A549 treated with RU486 at 1 μM for 4 hours (cell line): ENCODE data around the gene OR51G2. TPM values are rescaled to one million over a fixed set of nuclear protein-coding genes. Genes with fewer than 3 reads are reported as not detected.

Source experiments
- total RNA-seq: library from RNA; stranded (reverse); fragments of 200-300 nt; extraction: Qiagen RNA extraction; gene quantifications from 5 replicates; pipeline ENCODE4 v1.2.3, GENCODE V29; 2022; ENCODE audit warnings: low read depth

Gene OR51G2, protein sequence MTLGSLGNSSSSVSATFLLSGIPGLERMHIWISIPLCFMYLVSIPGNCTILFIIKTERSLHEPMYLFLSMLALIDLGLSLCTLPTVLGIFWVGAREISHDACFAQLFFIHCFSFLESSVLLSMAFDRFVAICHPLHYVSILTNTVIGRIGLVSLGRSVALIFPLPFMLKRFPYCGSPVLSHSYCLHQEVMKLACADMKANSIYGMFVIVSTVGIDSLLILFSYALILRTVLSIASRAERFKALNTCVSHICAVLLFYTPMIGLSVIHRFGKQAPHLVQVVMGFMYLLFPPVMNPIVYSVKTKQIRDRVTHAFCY
- total RNA-seq: not detected in 5 replicates

DNA sequence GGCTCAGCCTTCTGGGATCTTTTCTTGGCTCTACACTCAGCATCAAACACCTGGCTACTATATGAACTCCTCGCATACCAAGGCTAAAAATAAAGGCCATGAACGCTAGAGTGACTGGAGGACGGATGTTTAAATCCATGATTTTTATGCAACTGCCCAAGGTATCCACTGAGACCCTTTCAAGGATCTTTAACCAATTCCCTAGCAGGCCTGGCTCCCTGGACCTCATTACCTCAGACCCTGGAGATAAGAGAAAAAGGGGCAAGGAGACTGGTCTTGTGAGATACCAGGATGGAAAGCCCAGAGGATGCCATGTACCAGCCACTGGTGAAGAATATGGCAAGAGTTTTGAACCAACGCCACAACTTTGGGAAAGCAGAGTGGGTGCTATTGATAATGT is at the start of gene OR51G2:
TSS of gene OR51G2 (minus strand) at position 101 of the 400 bp plus-strand sequence. CDS start 3,687 bp downstream, outside the sequence.

DNA sequence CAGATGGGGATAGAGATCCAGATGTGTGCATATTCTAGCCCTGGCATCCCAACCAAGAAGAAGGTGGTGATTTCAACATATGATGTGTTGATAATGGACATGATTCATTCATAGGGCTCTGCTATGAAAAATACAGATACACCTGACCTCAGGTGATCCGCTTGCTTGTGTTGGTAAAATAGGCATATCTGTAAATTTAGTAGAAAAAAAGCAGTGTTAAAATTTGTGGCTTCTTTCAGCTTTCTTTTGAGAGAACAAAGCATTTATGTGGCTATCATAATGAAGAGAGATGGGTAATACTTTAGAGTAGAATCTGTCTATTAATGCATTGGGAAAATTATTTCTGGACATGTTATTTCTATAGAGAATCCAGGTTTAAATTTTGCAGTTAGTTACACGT is 36.5 kb upstream of the OR51G2 start, which contains the start of gene OR51A2:
TSS of gene OR51A2 (minus strand) at position 101 of the 400 bp plus-strand sequence. CDS start at position 101, 0 bp downstream.

DNA sequence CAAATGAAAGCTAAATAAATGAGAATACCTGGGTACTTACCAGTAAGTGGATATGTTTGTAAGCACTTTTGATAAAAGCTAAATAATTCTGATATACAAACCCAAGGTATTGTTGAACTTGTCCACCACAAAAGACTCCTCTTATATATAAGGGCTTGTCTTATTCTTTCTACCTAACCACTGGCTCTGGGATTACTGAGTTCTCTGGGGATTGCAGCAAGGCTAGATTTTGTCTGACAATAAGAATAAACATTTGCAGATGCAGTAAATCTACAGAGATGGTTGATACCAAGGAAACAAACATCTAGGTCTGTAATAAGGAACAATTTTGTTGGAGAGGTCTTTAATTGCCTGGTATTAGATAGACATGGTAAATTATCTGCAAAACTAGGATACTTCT is 28.4 kb upstream of the OR51G2 start, which contains the start of gene OR51A4:
TSS of gene OR51A4 (minus strand) at position 101 of the 400 bp plus-strand sequence. CDS start 505 bp downstream, outside the sequence.

DNA sequence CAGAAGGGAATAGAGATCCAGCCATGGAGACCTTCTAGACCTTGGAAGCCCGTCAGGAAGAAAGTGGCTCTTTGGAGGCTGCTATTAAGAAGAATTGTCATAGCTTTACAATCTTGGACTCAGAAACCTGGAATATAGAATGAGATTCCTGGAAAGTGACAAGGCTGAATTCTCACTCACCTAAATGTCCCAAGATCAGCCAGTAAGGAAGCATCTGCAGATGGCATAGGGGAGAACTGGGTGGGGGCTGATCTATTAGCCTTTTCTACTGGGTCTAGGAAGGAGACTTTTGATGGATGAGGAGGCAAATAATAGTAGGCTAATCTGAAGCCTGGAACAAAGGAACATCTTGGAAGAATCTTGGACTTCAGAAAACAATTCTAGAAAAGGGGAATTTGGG is 5.1 kb upstream of the OR51G2 start, which contains the start of gene OR51G1:
TSS of gene OR51G1 (minus strand) at position 101 of the 400 bp plus-strand sequence. CDS start at position 101, 0 bp downstream.

DNA sequence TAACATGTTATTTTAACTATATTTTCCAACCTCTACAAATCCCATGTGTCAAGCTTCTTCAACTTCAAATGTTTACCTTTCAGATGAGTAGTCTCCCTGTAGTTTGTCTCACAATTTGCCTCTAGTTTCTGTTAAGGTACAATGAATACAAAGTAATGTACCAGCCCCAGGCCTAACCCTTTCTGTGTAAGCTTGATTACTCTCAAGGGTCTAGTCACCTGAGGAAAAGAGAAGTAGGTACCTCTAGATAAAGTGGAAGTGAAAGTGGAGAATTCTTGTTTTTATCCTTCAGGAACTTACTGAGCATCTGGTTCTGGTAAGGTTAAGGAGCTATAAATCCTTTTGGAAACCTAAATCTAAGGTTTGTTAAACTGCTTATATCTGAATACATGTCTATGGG is 15.7 kb downstream of the OR51G2 start, which contains the start of gene OR51A7:
TSS of gene OR51A7 (plus strand) at position 300 of the 400 bp plus-strand sequence. CDS start 3,587 bp downstream, outside the sequence.

DNA sequence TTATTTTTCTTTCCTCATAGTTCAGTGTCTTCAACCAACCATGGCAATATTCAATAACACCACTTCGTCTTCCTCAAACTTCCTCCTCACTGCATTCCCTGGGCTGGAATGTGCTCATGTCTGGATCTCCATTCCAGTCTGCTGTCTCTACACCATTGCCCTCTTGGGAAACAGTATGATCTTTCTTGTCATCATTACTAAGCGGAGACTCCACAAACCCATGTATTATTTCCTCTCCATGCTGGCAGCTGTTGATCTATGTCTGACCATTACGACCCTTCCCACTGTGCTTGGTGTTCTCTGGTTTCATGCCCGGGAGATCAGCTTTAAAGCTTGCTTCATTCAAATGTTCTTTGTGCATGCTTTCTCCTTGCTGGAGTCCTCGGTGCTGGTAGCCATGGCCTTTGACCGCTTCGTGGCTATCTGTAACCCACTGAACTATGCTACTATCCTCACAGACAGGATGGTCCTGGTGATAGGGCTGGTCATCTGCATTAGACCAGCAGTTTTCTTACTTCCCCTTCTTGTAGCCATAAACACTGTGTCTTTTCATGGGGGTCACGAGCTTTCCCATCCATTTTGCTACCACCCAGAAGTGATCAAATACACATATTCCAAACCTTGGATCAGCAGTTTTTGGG is 37.2 kb downstream of the OR51G2 start, which contains the start of gene OR51T1:
TSS of gene OR51T1 (plus strand) at position 41 of the 641 bp plus-strand sequence. CDS start at position 41, 0 bp downstream.

Other genes with a start within 250 kb of the OR51G2 start
- gene OR51E2, start 221.5 kb downstream of the OR51G2 start, total RNA-seq: not detected in 5 replicates
- gene MMP26, start 214.6 kb downstream of the OR51G2 start, total RNA-seq: not detected in 5 replicates
- gene OR51F1, start 149.4 kb downstream of the OR51G2 start, total RNA-seq: not detected in 5 replicates
- gene OR52R1, start 115.0 kb downstream of the OR51G2 start, total RNA-seq: not detected in 5 replicates
- gene OR51F2, start 98.0 kb downstream of the OR51G2 start, total RNA-seq: not detected in 5 replicates
- not detected in 5 replicates for gene OR51S1, start 70.1 kb downstream of the OR51G2 start, total RNA-seq
- gene OR51T1, start 37.5 kb downstream of the OR51G2 start, total RNA-seq: not detected in 5 replicates
- gene OR51A7, start 15.6 kb downstream of the OR51G2 start, total RNA-seq: not detected in 5 replicates
- gene OR51G1, start 5.0 kb upstream of the OR51G2 start, total RNA-seq: not detected in 5 replicates
- not detected in 5 replicates for gene OR51A4, start 28.3 kb upstream of the OR51G2 start, total RNA-seq
- not detected in 5 replicates for gene OR51A2, start 36.4 kb upstream of the OR51G2 start, total RNA-seq
- not detected in 5 replicates for gene OR51L1, start 75.5 kb upstream of the OR51G2 start, total RNA-seq
- not detected in 5 replicates for gene OR52J3, start 127.2 kb upstream of the OR51G2 start, total RNA-seq
- gene OR52E2, start 140.3 kb upstream of the OR51G2 start, total RNA-seq: not detected in 5 replicates
- not detected in 5 replicates for gene OR52E1, start 150.2 kb upstream of the OR51G2 start, total RNA-seq
- gene OR52A5, start 219.0 kb upstream of the OR51G2 start, total RNA-seq: not detected in 5 replicates
- gene OR52A1, start 235.4 kb upstream of the OR51G2 start, total RNA-seq: not detected in 5 replicates